Skeletal muscle tissue (tissue), 2 donors: ENCODE data around the gene PHACTR4. TPM values are rescaled to one million over a fixed set of nuclear protein-coding genes. Genes with fewer than 3 reads are reported as not detected.

Experiments used
- small RNA-seq: library from RNA; depleted of rRNA; stranded (forward); fragments of <200 nt; gene quantifications from one replicate; pipeline ENCODE3, GENCODE V24; 2014
- total RNA-seq: library from RNA; depleted of rRNA; stranded (reverse); fragments of >200 nt; gene quantifications from one replicate; pipeline ENCODE4 v1.2.3, GENCODE V29; 2014

Gene PHACTR4
- total RNA-seq, 1 donor from 2014 or later: 5.2 TPM

Small RNAs within 50 kb of the gene (small RNA-seq; reads per million reads assigned to genes)
- gene RF00019 (not detected), gene RNU6ATAC27P (not detected), gene SNORA73A (not detected), gene SNORA73B (10.8 reads per million, percentile 92 among the genes with 10 or more reads in this experiment)

Other genes with a start within 250 kb of the PHACTR4 start
- 2.1 TPM for gene PTAFR, start 193.1 kb upstream of the PHACTR4 start, total RNA-seq
- 27.1 TPM for gene DNAJC8, start 136.7 kb upstream of the PHACTR4 start, total RNA-seq
- gene ATP5IF1, start 133.6 kb upstream of the PHACTR4 start, total RNA-seq: 36.0 TPM
- 2.1 TPM for gene SESN2, start 110.2 kb upstream of the PHACTR4 start, total RNA-seq
- 20.9 TPM for gene MED18, start 40.7 kb upstream of the PHACTR4 start, total RNA-seq
- 21.9 TPM for gene RCC1, start 136.3 kb downstream of the PHACTR4 start, total RNA-seq
- 15.1 TPM for gene TRNAU1AP, start 183.3 kb downstream of the PHACTR4 start, total RNA-seq
- 5.7 TPM for gene RAB42, start 222.5 kb downstream of the PHACTR4 start, total RNA-seq